ENCODE measurements around the gene CAMK1D. TPM values are rescaled to one million over a fixed set of nuclear protein-coding genes. Genes with fewer than 3 reads are reported as not detected.

Gene CAMK1D
- total RNA-seq, 1 experiment from 2014 or later = 6.3 TPM

DNA sequence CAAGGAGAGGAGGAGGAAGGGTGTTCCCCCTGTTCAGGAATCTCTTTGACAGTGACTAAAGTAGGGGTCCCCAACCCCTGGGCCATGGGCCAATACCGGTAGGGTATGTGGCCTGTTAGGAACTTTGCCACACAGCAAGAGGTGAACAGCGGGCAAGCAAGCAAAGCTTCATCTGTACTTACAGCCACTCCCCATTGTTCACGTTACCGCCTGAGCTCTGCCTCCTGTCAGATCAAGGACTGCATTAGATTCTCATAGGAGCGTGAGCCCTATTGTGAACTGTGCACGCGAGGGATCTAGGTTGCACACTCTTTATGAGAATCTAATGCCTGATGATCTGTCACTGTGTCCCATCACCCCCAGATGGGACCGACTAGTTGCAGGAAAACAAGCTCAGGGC is 201.6 kb downstream of the CAMK1D start:
- Histone ChIP-seq H3K4me2 (ENCODE audit: insufficient read depth, insufficient read length, low read length) (no peak overlapping the region), H3K56ac (ENCODE audit: insufficient read length, low read depth, low read length) (no peak overlapping the region), H3K23me2 (ENCODE audit: insufficient read length, low read depth, low read length, poor library complexity, severe bottlenecking) (no peaks in the 10 kb centered on the region), H3K23ac (ENCODE audit: insufficient read length, low read depth, low read length) (no peak overlapping the region), H3T11ph (ENCODE audit: low read length) (no peak overlapping the region), H2AFZ (ENCODE audit: low read length) (no peak overlapping the region), H3K4ac (ENCODE audit: low read depth, low read length) (no peak overlapping the region), H3K27me3 (ENCODE audit: insufficient read depth, low read length) (no peaks in the 10 kb centered on the region), H3K79me1 (ENCODE audit: insufficient read depth, low read depth, low read length, poor library complexity, severe bottlenecking) (no peaks in the 10 kb centered on the region), H2BK20ac (ENCODE audit: low read depth, low read length, poor library complexity, severe bottlenecking) (no peak overlapping the region), H3K27ac (ENCODE audit: insufficient read length, low read depth, low read length) (no peak overlapping the region), H4K8ac (replicated peaks; ENCODE audit: insufficient read length, low read depth, low read length) (no peak overlapping the region), H3K18ac (ENCODE audit: insufficient read length, low read depth, low read length) (no peak overlapping the region), H3K9me3 (ENCODE audit: control insufficient read depth, low read depth, low read length) (no peaks in the 10 kb centered on the region), H2AK5ac (ENCODE audit: insufficient read length, low read length) (no peak overlapping the region), H2BK12ac (ENCODE audit: insufficient read length, low read depth, low read length) (no peak overlapping the region), H2BK120ac (ENCODE audit: low read depth, low read length, poor library complexity, severe bottlenecking) (no peak overlapping the region), H4K91ac (ENCODE audit: insufficient read length, low read depth, low read length) (no peak overlapping the region), H4K5ac (ENCODE audit: insufficient read length, low read depth, low read length) (no peak overlapping the region), H3K4me1 (ENCODE audit: insufficient read depth, low read length) (no peaks in the 10 kb centered on the region), H2BK15ac (ENCODE audit: low read depth, low read length) (no peak overlapping the region), H4K20me1 (ENCODE audit: control insufficient read depth, insufficient read depth, insufficient read length) (no peaks in the 10 kb centered on the region), H3K79me2 (ENCODE audit: insufficient read depth, low read length) (no peaks in the 10 kb centered on the region), H3K14ac (ENCODE audit: insufficient read depth, low read length) (no peak overlapping the region; the same call in 1 of the 2 replicates), H2BK5ac (ENCODE audit: insufficient read length, low read length) (no peak overlapping the region), H3K9ac (ENCODE audit: extremely low read depth, insufficient read length, low read length) (no peak overlapping the region)
- no CpG with 5 or more reads among the region's 8 CpGs for WGBS (ENCODE audit: extremely low coverage, insufficient read length, low lambda C conversion rate)
- Mint-ChIP-seq H3K4me1 (peaks cover 0 to 4% of the 10 kb centered on the region in 2 experiments; a peak in 1 of 4 replicates), H3K36me3 (ENCODE audit: insufficient read depth in 1 of 3, low read depth in 3 of 3) (peaks cover 0 to 6% (median 0%) of the 10 kb centered on the region in 3 experiments; a peak in 1 of 7 replicates), H3K27ac (no peak overlapping the region), H3K27me3 (ENCODE audit: low read depth) (no peaks in the 10 kb centered on the region), H3K9me3 (peaks cover 2 to 4% of the 10 kb centered on the region in 2 experiments; a peak in 3 of 5 replicates), H3K4me3 (no peak overlapping the region)
- DNase-seq = no peak
- TF ChIP-seq, protein P1, sequence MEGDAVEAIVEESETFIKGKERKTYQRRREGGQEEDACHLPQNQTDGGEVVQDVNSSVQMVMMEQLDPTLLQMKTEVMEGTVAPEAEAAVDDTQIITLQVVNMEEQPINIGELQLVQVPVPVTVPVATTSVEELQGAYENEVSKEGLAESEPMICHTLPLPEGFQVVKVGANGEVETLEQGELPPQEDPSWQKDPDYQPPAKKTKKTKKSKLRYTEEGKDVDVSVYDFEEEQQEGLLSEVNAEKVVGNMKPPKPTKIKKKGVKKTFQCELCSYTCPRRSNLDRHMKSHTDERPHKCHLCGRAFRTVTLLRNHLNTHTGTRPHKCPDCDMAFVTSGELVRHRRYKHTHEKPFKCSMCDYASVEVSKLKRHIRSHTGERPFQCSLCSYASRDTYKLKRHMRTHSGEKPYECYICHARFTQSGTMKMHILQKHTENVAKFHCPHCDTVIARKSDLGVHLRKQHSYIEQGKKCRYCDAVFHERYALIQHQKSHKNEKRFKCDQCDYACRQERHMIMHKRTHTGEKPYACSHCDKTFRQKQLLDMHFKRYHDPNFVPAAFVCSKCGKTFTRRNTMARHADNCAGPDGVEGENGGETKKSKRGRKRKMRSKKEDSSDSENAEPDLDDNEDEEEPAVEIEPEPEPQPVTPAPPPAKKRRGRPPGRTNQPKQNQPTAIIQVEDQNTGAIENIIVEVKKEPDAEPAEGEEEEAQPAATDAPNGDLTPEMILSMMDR (conservative IDR thresholded peaks at IDR 0.05) = no peak

All from H9 (cell line).